ENCODE measurements around the gene USP19.

DNA sequence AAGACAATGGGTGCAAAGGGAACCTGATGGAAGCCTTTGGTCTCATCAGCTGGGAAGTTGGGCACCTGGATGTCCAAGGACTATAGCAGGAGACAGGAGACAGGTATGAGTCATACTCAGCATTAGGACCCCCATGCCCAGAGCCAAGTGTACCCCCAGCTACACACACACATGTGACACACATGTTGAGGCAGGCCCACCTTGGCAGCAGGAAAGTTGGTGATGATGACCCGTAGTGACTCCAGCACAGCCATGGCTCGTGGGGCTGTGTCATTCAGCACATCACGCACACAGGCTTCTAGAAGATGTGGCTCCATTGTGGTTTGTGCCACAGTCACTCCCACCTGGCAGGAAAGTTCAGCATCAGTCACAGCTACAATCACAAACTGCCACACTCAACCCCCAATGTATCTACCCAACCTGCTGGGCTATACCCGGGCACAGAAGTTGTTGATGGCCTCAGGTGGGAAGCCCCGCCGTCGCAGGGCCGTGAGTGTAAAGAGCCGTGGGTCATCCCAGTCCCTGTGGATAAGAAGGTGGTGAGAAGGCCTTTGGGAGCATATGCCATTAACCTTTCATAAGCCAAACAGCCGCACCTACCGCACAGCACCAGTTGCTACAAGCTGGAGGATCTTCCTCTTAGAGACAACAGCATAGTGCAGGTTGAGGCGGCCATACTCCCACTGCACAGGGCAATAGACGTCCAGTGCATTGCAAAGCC lies 21.6 kb downstream of the USP19 start:
- TF ChIP-seq ZNF217 (IDR thresholded peaks at IDR 0.05) (no peak), EZH2 (IDR thresholded peaks at IDR 0.05; ENCODE audit: borderline replicate concordance, control insufficient read depth, low read depth, low read length) (no peak), MYC (IDR thresholded peaks at IDR 0.05; ENCODE audit: insufficient read depth, insufficient read length, insufficient replicate concordance, low read length, severe bottlenecking) (no peak), POLR2AphosphoS5 (IDR thresholded peaks at IDR 0.05; ENCODE audit: low read length) (no peak; the same call in 1 of the 2 replicates), MXI1 (IDR thresholded peaks at IDR 0.05; ENCODE audit: low read depth, low read length) (no peak), NFYB (IDR thresholded peaks at IDR 0.05; ENCODE audit: insufficient read depth, low read depth, low read length) (no peak), MAX (IDR thresholded peaks at IDR 0.05; ENCODE audit: low read depth, low read length) (no peak), POLR2A (IDR thresholded peaks at IDR 0.05; ENCODE audit: low read depth, low read length) (no peak), ETV6 (conservative IDR thresholded peaks at IDR 0.05 in 1 of 2, IDR thresholded peaks at IDR 0.05 in 1 of 2; ENCODE audit: borderline replicate concordance in 1 of 2, low read depth in 1 of 2) (no peak), SP1 (IDR thresholded peaks at IDR 0.05; ENCODE audit: low read depth, low read length) (no peak), GATAD2B (conservative IDR thresholded peaks at IDR 0.05; ENCODE audit: low read depth) (no peak), TAF1 (IDR thresholded peaks at IDR 0.05; ENCODE audit: borderline replicate concordance, low read depth, low read length) (no peak)
- TF ChIP-seq, protein P1, sequence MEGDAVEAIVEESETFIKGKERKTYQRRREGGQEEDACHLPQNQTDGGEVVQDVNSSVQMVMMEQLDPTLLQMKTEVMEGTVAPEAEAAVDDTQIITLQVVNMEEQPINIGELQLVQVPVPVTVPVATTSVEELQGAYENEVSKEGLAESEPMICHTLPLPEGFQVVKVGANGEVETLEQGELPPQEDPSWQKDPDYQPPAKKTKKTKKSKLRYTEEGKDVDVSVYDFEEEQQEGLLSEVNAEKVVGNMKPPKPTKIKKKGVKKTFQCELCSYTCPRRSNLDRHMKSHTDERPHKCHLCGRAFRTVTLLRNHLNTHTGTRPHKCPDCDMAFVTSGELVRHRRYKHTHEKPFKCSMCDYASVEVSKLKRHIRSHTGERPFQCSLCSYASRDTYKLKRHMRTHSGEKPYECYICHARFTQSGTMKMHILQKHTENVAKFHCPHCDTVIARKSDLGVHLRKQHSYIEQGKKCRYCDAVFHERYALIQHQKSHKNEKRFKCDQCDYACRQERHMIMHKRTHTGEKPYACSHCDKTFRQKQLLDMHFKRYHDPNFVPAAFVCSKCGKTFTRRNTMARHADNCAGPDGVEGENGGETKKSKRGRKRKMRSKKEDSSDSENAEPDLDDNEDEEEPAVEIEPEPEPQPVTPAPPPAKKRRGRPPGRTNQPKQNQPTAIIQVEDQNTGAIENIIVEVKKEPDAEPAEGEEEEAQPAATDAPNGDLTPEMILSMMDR (IDR thresholded peaks at IDR 0.05 in 2 of 3, conservative IDR thresholded peaks at IDR 0.05 in 1 of 3; ENCODE audit: control insufficient read depth in 2 of 3, extremely low read depth in 1 of 3, insufficient read depth in 1 of 3, low read depth in 3 of 3, low read length in 3 of 3) = no peak
